Stimulated activated CD4-positive, alpha-beta T cell treated with anti-CD3 and anti-CD28 coated beads, Interleukin-4, amount 100 ng/mL, for 24 hours (primary cell): ENCODE measurements around the gene BCL2.

Experiments used
- DNase-seq: peaks from one replicate; pipeline ENCODE4 v3.0.0-alpha.2; 2020

Gene BCL2

GRCh38 chr18:63135101-63135500 is 184.5 kb downstream of the BCL2 start:
- DNase-seq = no peak

GRCh38 chr18:63132819-63133200 is 186.8 kb downstream of the BCL2 start:
- DNase-seq = no peak

DNA sequence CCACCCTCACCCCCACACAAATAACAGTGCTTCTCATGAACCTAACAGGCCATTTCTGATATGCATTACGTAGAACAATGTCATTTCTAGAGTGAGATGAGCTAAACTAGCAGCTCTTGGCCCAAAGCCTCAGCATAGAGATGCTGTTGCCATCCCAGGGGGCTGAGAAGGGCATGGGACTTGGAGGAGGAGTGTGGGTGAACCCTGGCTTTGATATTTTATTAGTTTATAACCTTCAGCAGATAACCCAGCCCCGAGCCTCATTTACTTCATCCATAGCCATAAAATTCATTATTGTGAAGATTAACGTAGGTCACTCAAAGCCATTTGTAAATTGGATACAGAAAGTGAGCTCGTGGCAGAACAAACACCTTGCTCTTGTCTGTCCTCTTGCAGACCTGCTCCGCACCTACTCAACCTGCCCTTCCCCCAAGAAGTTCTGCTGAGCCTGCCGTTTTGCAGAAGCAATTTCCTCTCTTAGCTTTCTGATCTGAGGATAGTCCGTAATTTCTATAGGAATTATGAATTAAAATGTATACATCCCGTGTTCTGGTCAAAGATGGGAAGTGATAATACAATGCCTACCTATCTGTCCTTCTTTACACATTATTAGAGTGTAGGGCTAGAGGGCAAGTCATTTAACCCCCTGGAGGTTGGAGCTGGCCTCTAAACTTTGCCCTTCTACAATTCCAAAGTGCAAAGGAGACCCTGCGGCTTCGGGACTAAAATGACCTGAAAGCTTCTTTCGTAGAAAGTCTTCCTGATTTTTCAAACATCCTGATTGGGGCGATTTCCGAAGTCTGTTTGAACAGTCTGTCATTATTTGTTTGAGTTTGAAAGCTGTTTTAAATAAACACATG is 187.4 kb downstream of the BCL2 start:
- no peak for DNase-seq

- peak; percentile 75 for DNase-seq
These were observed 188.2 kb downstream of the BCL2 start for GRCh38 chr18:63131106-63131958.

DNA sequence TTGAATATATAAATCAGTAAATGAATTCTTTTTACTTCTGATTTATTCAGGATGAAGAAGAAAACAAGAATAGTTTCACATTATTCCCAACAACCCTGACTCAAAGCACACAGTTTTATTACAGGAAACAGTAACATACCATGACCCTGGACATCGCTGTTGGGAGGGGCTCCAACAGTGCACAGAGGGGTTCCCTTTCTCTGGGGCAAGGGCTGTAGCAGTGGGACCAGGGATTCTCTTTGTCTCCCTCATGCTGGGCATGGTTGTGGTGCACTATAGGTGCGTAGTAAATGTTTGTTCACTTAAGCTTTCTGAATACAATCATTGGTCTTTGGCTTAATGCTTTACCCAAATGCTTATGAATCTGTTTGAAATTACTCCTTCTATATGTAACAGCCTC is 189.4 kb downstream of the BCL2 start:
- no peak for DNase-seq

DNA sequence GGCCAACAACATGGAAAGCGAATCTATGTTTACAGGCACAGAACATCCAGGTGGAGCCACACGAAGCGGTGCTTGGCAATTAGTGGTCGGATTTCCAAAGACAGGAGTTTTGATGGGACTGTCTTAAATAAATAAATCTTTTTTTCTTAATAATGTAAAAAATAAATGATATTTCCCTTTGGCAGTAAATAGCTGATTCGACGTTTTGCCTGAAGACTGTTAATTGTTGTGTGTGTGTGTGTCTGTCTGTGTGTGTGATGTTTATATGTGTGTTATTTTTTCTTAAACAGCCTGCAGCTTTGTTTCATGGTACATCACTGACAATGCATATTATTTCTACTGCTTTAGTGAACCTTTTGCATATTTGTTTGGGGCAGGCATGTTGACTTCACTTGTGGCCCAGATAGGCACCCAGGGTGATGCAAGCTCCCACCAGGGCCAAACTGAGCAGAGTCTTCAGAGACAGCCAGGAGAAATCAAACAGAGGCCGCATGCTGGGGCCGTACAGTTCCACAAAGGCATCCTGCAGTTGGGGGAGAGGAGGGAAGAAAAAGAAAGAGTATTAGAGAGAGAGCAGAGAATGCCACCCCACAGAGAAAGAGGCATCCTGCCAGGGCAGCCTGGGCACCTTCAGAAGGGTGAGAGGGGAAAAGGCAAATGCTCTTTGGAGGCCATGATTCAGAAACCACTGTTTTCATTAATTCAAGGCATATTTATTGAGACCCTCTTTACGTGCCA is 191.2 kb downstream of the BCL2 start:
- no peak for DNase-seq

- no peak for DNase-seq
These were observed 193.2 kb downstream of the BCL2 start for GRCh38 chr18:63126134-63127069.

DNA sequence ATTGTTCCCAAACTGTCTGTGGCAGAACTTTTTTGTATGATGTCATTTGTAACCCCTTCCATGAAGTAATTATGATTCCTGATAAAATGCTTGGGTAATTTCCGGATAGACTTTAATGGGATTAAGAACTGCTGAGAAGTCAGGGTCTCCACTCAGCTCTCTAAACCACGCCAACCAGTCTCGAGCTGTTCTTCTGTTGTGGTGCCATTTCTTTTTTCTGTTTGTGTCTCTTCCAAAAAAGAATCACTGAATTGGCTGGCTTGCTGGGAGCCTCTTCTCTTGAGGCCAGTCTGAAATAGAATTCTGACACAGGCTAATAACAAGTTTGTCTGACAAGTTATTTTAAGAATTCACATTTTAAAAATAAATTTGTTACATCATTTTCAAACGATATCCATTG is 198.9 kb downstream of the BCL2 start:
- DNase-seq = no peak

DNA sequence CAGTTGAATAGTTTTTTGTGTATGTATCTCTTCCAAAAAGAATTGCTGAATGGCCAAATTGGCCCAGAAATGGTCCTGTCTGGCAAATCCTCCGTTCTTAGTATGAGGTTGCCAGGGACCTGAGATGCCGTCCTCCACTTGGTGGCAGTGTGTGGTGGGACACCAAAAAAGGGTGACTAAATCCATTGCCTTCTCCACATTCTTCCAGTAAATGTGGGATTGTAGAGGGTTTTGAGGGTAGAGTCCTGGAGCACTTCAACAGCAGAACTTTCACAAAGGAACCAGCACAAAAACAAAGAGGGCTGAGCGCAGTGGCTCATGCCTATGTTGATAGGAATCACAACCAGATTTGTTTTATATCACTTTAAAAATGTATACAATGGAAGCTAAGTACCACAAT is 199.9 kb downstream of the BCL2 start:
- DNase-seq = peak; percentile 26

DNA sequence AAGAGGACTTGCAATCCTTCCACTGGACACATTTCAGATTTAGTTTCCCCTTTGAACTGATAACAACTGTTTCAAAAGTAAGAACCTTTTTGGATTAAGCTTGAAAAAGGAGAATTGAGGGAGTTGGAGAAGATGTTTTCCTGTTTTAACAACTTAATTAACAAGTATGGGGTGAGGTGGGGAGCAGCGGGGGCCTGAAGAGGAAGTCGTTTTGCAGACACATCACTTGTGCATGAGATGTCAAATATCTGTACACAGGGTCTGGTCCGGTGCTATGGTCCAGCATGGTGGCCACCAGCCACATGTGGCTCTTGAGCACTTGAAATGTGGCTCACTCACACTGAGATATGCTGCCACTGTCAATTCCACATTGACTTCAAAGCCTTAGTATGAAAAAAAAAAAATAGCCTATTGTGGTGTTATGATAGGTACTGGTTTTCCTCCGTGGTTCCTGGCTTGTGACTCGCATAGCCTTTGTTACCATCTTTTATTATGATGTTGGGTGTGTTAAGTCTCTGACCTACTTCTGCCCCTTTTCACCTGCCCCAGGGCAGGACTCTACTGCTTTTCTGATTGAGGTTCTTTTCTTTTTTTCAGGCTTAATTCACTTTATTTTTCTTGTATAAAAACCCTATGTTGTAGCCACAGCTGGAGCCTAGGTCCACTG is 205.5 kb downstream of the BCL2 start:
- no peak for DNase-seq

GRCh38 chr18:63112706-63113105 is 206.9 kb downstream of the BCL2 start:
- no peak for DNase-seq

DNA sequence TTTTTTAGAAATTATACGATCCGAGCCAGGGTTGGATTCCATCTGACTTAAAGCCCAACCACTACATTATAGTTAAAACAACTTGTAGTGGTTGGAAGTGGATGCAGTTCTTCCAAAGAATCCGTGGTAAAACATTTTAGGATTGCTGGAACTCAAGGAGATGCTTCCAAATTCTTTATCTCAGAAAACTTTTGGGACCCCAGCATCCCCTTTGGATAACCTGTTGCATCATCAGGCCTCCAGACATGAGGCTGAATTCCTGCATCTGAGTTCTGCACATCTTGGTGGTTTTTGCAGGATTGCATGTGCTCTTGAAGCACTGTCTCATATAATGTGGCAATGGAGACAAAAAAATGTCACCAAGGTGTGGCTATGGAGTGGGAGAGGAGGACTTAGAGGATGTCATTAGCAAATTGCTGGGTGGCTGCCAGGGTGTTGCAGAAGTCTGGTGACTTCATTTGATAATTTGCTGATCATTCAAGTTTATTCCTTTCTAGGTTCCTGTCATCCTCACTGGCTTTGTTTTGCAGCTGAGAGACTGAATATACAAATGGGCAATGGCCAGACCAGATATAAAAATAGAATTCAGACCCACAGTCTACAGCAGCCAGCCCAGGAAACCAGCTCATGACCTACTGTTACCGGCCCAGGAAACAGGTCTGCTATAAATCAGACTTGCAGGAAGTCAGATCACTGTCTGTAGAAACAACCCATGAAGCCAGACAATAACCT is 207.7 kb downstream of the BCL2 start:
- DNase-seq = no peak

- DNase-seq = no peak
These were observed 209.8 kb downstream of the BCL2 start for GRCh38 chr18:63109802-63110201.

- no peak for DNase-seq
These were observed 210.5 kb downstream of the BCL2 start for GRCh38 chr18:63109022-63109421.

DNA sequence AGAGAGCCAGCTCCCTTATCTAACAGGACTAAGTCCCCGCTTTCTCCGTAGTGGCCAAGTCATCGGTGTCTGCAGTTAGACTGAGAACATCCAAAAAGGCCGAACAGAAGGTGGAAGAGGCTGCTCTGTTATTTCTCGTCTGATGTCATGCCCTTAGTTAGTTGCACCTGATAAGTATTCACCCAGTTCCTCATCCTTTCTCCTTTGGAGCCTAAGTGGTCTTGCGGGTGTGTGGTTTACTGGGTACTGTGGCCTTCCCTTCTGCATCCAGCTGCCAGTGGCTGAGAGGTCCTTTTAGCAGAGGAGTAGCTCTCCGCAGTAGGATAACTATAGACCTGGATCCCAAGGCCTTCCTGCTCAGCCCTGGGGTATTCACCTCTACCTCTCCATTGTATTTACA is 211.6 kb downstream of the BCL2 start:
- no peak for DNase-seq

GRCh38 chr18:63107171-63107845 is 212.3 kb downstream of the BCL2 start:
- no peak for DNase-seq

GRCh38 chr18:63106727-63107126 is 212.8 kb downstream of the BCL2 start:
- DNase-seq = no peak

GRCh38 chr18:63105636-63106316 is 213.8 kb downstream of the BCL2 start:
- DNase-seq = no peak

DNA sequence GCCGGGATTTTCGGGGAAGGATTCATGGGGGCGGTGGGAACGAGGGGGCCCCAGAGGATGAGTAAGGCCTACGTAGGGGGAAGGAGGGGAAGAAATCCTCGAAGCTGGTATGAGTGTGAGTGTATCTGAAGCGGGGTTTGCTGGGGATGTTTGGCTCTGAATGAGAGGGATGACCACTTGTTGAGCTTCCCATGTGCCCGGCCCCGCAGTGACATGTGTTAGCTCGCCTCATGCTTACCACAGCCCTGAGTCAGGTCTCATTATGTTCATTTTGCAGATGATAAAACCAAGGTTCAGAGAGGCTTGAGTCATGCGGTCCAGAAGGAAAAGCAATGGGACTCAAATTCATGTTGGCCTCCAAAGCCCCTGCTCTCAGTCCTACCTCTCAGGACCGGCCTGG is 214.7 kb downstream of the BCL2 start:
- no peak for DNase-seq
